Activated CD8-positive, alpha-beta T cell treated with anti-CD3 and anti-CD28 coated beads, Interleukin-2, amount 10 ng/mL, durations not matched to agents 7 days and 5 days (primary cell): Measurements from ENCODE around the gene PRKCA. TPM values are rescaled to one million over a fixed set of nuclear protein-coding genes. Genes with fewer than 3 reads are reported as not detected.
A peak's percentile ranks its signal among the peaks of the same experiment; 100 is the strongest.
"Not testable (repeated sequence)": the region's sequence is repeated elsewhere in the genome, so short reads cannot be mapped to it uniquely, and the experiment has no call there.

ENCODE experiments used
- ATAC-seq: fragments of 150-1000 bp; cut with Tn5 transposase; one replicate; pipeline ENCODE4 v1.10.0; 2021; ENCODE audit warnings: moderate library complexity
- CTCF ChIA-PET: fragments of 350-600 bp; sonication (Branson Sonifier 250); formaldehyde crosslinking; loops from one replicate; lab custom pipeline; 2021; ENCODE audit warnings: antibody characterized with exemption; lab: Charles Lee
- POLR2A ChIA-PET: fragments of 350-600 bp; sonication (Branson Sonifier 250); formaldehyde crosslinking; loops from one replicate; lab custom pipeline; 2021; ENCODE audit warnings: antibody characterized with exemption; lab: Charles Lee
- DNase-seq: peaks from one replicate; pipeline ENCODE4 v3.0.0-alpha.2; 2020
- H3K27ac Mint-ChIP-seq: one replicate; pipeline ENCODE4 v1.8.0; 2021; ENCODE audit warnings: mild to moderate bottlenecking, mixed read lengths
- H3K27me3 Mint-ChIP-seq: one replicate; pipeline ENCODE4 v1.8.0; 2021; ENCODE audit warnings: low read depth, mixed read lengths
- H3K36me3 Mint-ChIP-seq: one replicate; pipeline ENCODE4 v1.8.0; 2021; ENCODE audit warnings: low read depth, mixed read lengths
- H3K4me1 Mint-ChIP-seq: one replicate; pipeline ENCODE4 v1.8.0; 2021; ENCODE audit warnings: low read depth, mixed read lengths
- H3K4me3 Mint-ChIP-seq: one replicate; pipeline ENCODE4 v1.8.0; 2021; ENCODE audit warnings: mild to moderate bottlenecking, mixed read lengths
- H3K9me3 Mint-ChIP-seq: one replicate; pipeline ENCODE4 v1.8.0; 2022; ENCODE audit warnings: mixed read lengths; ENCODE audit not compliant: insufficient read depth
- total RNA-seq, 2 experiments: library from RNA; stranded (reverse); gene quantifications; one replicate each; pipeline ENCODE4 v1.2.3, GENCODE V29; 2021

PRKCA gene
- total RNA-seq, 2 experiments from 2014 or later = 74.1 to 76.9 TPM

GRCh38 chr17:66292353-66292752 lies 10.1 kb upstream of the PRKCA start:
- DNase-seq = no peak
- H3K36me3 Mint-ChIP-seq = no peaks in the 10 kb centered on the region
- no peak overlapping the region for H3K4me3 Mint-ChIP-seq
- peaks cover 8% of the 10 kb centered on the region for H3K4me1 Mint-ChIP-seq
- ChIA-PET POLR2A (no interaction called here), CTCF (no interaction called here)
- H3K27ac Mint-ChIP-seq = no peak overlapping the region
- no peaks in the 10 kb centered on the region for H3K27me3 Mint-ChIP-seq
- no peaks in the 10 kb centered on the region for H3K9me3 Mint-ChIP-seq
- no peak for ATAC-seq

DNA sequence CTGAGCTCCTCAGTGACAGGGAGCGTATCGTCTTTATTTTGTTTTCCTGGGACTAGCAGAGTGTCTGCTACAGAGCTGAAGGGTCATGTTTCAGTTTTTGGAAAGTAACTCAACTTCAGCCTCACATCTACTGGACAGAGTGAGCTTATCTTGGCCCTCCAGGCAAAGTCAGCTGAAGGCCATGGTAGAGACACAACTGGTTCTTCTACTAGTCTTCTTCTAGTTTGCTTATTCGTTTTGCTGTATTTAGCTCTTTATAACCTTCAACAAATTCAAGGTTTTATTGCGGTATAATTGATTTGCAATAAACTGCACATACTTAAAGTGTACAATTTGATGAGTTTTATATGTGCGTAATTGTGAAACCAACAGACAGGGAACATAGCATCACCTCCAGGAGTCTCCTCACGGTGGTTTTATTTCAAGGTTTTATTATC lies 6.1 kb upstream of the PRKCA start:
- no peak for ATAC-seq
- Mint-ChIP-seq H3K27ac (no peak overlapping the region), H3K36me3 (peaks cover 11% of the 10 kb centered on the region), H3K9me3 (no peaks in the 10 kb centered on the region), H3K4me3 (no peak overlapping the region), H3K27me3 (no peaks in the 10 kb centered on the region), H3K4me1 (peaks cover 21% of the 10 kb centered on the region)
- ChIA-PET POLR2A (no interaction called here), CTCF (no interaction called here)
- DNase-seq = no peak

DNA sequence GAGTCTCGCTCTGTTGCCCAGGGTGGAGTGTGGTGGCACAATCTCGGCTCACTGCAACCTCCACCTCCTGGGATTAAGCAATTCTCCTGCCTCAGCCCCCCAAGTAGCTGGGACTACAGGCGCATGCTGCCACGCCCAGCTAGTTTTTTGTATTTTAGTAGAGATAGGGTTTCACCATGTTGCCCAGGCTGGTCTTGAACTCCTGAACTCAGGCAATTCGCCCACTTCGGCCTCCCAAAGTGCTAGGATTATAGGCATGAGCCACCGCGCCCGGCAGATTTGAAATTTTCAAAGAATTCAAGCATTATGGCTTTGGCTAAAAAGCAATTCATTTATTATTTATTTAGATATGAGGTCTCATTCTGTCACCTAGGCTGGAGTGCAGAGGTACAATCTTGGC lies 5.0 kb upstream of the PRKCA start:
- H3K4me3 Mint-ChIP-seq, ATAC-seq, H3K27me3 Mint-ChIP-seq, H3K27ac Mint-ChIP-seq, POLR2A ChIA-PET, CTCF ChIA-PET, DNase-seq, H3K9me3 Mint-ChIP-seq: not testable (repeated sequence)
- peaks cover 14% of the 10 kb centered on the region for H3K36me3 Mint-ChIP-seq
- H3K4me1 Mint-ChIP-seq = peaks cover 25% of the 10 kb centered on the region

GRCh38 chr17:66299711-66300110 lies 2.7 kb upstream of the PRKCA start:
- DNase-seq = no peak
- ATAC-seq = no peak
- Mint-ChIP-seq H3K27ac (no peak overlapping the region), H3K27me3 (no peaks in the 10 kb centered on the region), H3K4me3 (no peak overlapping the region), H3K4me1 (peaks cover 31% of the 10 kb centered on the region), H3K9me3 (no peaks in the 10 kb centered on the region), H3K36me3 (peaks cover 24% of the 10 kb centered on the region)
- CTCF ChIA-PET = interaction anchor here (1.4 to 1.8 kb wide), 2 partner anchors 40 to 267 kb away, joined by 3 to 4 read pairs; no protein-coding TSS in a partner anchor
- POLR2A ChIA-PET = no interaction called here

GRCh38 chr17:66300956-66301355 lies 1.5 kb upstream of the PRKCA start:
- DNase-seq = no peak
- H3K36me3 Mint-ChIP-seq = peaks cover 25% of the 10 kb centered on the region
- H3K4me3 Mint-ChIP-seq = peak overlapping the region; percentile 78
- H3K27me3 Mint-ChIP-seq = no peaks in the 10 kb centered on the region
- CTCF ChIA-PET = interaction anchor here (1.0 to 1.8 kb wide), 6 partner anchors 9 to 266 kb away, joined by 3 to 4 read pairs (median 3); no protein-coding TSS in a partner anchor
- no peaks in the 10 kb centered on the region for H3K9me3 Mint-ChIP-seq
- H3K4me1 Mint-ChIP-seq = peaks cover 41% of the 10 kb centered on the region
- ATAC-seq = no peak
- POLR2A ChIA-PET = no interaction called here
- H3K27ac Mint-ChIP-seq = peak overlapping the region; percentile 27

- Mint-ChIP-seq H3K9me3 (no peaks in the 10 kb centered on the region), H3K36me3 (peaks cover 27% of the 10 kb centered on the region), H3K4me1 (peaks cover 43% of the 10 kb centered on the region), H3K27me3 (no peaks in the 10 kb centered on the region), H3K4me3 (peak overlapping the region; percentile 78), H3K27ac (peak overlapping the region; percentile 91)
- CTCF ChIA-PET = interaction anchor here (1.0 to 1.4 kb wide), 4 partner anchors 9 to 47 kb away, joined by 3 to 4 read pairs (median 3); no protein-coding TSS in a partner anchor
- POLR2A ChIA-PET = interaction anchor here (0.6 kb wide), 1 partner anchor 49 kb away, joined by 3 read pairs; no protein-coding TSS in a partner anchor
- DNase-seq (no peak), ATAC-seq (no peak)
These were observed 998 bp upstream of the PRKCA start for GRCh38 chr17:66301367-66301863.

- ChIA-PET POLR2A (interaction anchor here (0.6 to 1.4 kb wide), 6 partner anchors 11 to 205 kb away, joined by 3 to 6 read pairs (median 3); no protein-coding TSS in a partner anchor), CTCF (interaction anchor here (1.4 to 2.4 kb wide), 7 partner anchors 11 to 124 kb away, joined by 4 to 10 read pairs (median 6); no protein-coding TSS in a partner anchor)
- Mint-ChIP-seq H3K27ac (peak overlapping the region; percentile 90), H3K36me3 (peaks cover 40% of the 10 kb centered on the region), H3K27me3 (no peaks in the 10 kb centered on the region), H3K4me1 (peaks cover 56% of the 10 kb centered on the region), H3K4me3 (peak overlapping the region; percentile 97), H3K9me3 (no peaks in the 10 kb centered on the region)
- peak; percentile 64 for DNase-seq
- peak; percentile 45 for ATAC-seq
These were observed 581 bp downstream of the PRKCA start for GRCh38 chr17:66302761-66303626.

GRCh38 chr17:66304304-66305174 lies 2.1 kb downstream of the PRKCA start:
- Mint-ChIP-seq H3K27ac (peak overlapping the region; percentile 90), H3K4me3 (peak overlapping the region; percentile 97), H3K9me3 (no peaks in the 10 kb centered on the region), H3K27me3 (no peaks in the 10 kb centered on the region), H3K36me3 (peaks cover 53% of the 10 kb centered on the region), H3K4me1 (peaks cover 68% of the 10 kb centered on the region)
- ATAC-seq = peak; percentile 32
- peak; percentile 41 for DNase-seq
- ChIA-PET CTCF (interaction anchor here (0.6 to 2.4 kb wide), 17 partner anchors 9 to 370 kb away, joined by 3 to 10 read pairs (median 4); no protein-coding TSS in a partner anchor), POLR2A (interaction anchor here (0.5 to 1.4 kb wide), 9 partner anchors 9 to 141 kb away, joined by 3 to 8 read pairs (median 3); no protein-coding TSS in a partner anchor)

- H3K4me1 Mint-ChIP-seq = peaks cover 72% of the 10 kb centered on the region
- ChIA-PET CTCF (interaction anchor here (0.7 to 2.0 kb wide), 7 partner anchors 10 to 125 kb away, joined by 3 to 7 read pairs (median 4); no protein-coding TSS in a partner anchor), POLR2A (interaction anchor here (0.6 to 1.0 kb wide), 2 partner anchors 70 to 97 kb away, joined by 3 to 6 read pairs; no protein-coding TSS in a partner anchor)
- DNase-seq (no peak), ATAC-seq (no peak)
- no peaks in the 10 kb centered on the region for H3K27me3 Mint-ChIP-seq
- peaks cover 61% of the 10 kb centered on the region for H3K36me3 Mint-ChIP-seq
- peak overlapping the region; percentile 97 for H3K4me3 Mint-ChIP-seq
- H3K9me3 Mint-ChIP-seq = no peaks in the 10 kb centered on the region
- H3K27ac Mint-ChIP-seq = peak overlapping the region; percentile 70
These were observed 4.0 kb downstream of the PRKCA start for GRCh38 chr17:66306446-66306845.

DNA sequence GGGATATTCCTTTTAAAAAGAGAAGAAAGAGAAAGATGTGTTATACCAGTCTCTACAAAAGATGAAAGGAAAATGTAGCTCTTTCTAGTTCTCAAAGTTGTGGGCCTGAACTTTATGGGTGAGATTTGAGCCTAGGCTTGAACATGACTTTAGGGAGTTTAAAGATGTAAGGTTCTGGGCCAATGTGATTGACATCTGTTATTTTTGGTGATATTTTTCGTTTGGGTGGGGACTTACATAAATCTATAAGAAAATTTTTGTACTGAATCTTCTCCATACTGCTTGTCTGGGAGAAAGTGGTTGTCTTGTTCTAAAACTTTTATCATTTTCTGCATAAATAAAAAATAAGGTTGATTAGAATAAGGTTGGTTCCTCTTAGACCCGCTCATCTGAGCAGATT lies 4.8 kb downstream of the PRKCA start:
- peaks cover 76% of the 10 kb centered on the region for H3K4me1 Mint-ChIP-seq
- CTCF ChIA-PET = interaction anchor here (1.0 to 2.0 kb wide), 5 partner anchors 9 to 124 kb away, joined by 3 to 7 read pairs (median 4); no protein-coding TSS in a partner anchor
- H3K36me3 Mint-ChIP-seq = peaks cover 59% of the 10 kb centered on the region
- H3K9me3 Mint-ChIP-seq = no peaks in the 10 kb centered on the region
- no peak for DNase-seq
- ATAC-seq = no peak
- H3K27me3 Mint-ChIP-seq = no peaks in the 10 kb centered on the region
- POLR2A ChIA-PET = no interaction called here
- no peak overlapping the region for H3K4me3 Mint-ChIP-seq
- peak overlapping the region; percentile 40 for H3K27ac Mint-ChIP-seq

- peaks cover 67% of the 10 kb centered on the region for H3K36me3 Mint-ChIP-seq
- POLR2A ChIA-PET = no interaction called here
- H3K4me3 Mint-ChIP-seq = no peak overlapping the region
- H3K27me3 Mint-ChIP-seq = no peaks in the 10 kb centered on the region
- CTCF ChIA-PET = interaction anchor here (1.3 kb wide), 1 partner anchor 35 kb away, joined by 3 read pairs; no protein-coding TSS in a partner anchor
- DNase-seq (no peak), ATAC-seq (no peak)
- H3K27ac Mint-ChIP-seq = no peak overlapping the region
- H3K9me3 Mint-ChIP-seq = no peaks in the 10 kb centered on the region
- H3K4me1 Mint-ChIP-seq = peaks cover 92% of the 10 kb centered on the region
These were observed 6.4 kb downstream of the PRKCA start for GRCh38 chr17:66308856-66309255.
